Choroid plexus epithelial cell (primary cell): ENCODE data around the gene ABCD1.

Experiments
- DNase-seq: peaks from one replicate; pipeline ENCODE4 v3.0.0-alpha.2; 2010; ENCODE audit warnings: low read depth
- H3K4me3 ChIP-seq: 2 replicates; pipeline ENCODE4 v1.5.1; 2011; ENCODE audit warnings: low read depth, mild to moderate bottlenecking, control low read depth, low read length, moderate library complexity
- TF ChIP-seq, protein P1 (sequence below): conservative IDR thresholded peaks from 2 replicates; pipeline ENCODE4 v1.5.1; 2011; ENCODE audit warnings: low read depth, mild to moderate bottlenecking, control low read depth, inconsistent platforms, low read length, moderate library complexity

The ABCD1 gene

DNA sequence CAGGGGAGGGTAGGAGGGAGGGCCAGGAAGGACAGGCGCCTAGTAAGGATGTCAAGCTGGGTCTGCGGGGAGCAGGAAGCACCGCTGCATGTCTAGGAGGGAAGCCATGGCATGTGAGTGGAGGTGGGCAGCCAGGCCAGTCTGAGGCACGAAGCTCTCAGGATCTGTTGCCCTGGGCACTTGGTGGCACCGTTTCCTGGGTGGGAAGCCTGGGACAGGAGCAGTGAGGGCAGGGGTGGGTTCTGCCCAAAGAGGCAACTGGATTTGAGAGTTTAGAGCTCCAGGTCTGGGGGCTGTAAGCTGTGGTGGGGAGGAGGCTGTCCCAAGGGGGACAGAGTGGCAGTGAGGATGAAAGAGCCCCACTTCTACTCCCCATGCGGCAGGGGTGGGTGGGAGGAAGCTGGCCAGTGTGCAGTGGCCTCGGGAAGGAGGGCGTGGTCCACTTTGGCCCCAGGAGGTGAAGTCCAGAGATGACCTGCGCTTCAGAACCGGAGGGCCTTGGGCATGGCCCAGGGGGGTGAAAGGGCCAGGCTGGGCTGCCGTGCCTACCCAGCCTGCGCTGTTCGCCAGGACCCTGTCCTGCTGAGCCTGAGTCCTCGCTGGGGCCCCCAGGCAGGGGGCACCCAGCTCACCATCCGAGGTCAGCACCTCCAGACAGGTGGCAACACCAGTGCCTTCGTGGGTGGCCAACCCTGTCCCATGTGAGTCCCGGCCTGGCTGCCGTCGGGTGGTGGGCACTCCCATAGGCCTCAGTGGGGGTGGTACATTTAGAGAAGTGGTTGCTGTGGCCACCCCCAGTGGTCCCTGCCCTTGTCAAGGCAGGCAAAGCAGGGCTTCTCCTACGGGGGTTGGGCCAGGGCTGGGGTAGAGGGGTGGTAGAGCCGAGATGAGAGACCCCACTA, 47.9 kb downstream of the ABCD1 start:
- no peak for DNase-seq

DNA sequence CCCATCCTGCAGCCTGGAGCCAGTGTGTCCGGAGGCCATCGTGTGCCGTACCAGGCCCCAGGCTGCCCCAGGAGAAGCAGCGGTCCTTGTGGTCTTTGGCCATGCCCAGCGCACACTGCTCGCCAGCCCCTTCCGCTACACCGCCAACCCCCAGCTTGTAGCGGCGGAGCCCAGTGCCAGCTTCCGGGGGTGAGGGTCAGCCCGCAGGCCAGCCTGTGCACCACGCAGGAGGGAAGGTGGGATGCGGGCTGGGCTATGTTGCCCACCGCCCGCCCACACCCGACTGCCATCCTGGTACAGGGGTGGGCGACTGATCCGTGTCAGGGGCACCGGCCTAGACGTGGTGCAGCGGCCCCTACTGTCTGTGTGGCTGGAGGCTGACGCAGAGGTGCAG, 48.6 kb downstream of the ABCD1 start:
- H3K4me3 ChIP-seq = no peak overlapping the region
- TF ChIP-seq, protein P1, sequence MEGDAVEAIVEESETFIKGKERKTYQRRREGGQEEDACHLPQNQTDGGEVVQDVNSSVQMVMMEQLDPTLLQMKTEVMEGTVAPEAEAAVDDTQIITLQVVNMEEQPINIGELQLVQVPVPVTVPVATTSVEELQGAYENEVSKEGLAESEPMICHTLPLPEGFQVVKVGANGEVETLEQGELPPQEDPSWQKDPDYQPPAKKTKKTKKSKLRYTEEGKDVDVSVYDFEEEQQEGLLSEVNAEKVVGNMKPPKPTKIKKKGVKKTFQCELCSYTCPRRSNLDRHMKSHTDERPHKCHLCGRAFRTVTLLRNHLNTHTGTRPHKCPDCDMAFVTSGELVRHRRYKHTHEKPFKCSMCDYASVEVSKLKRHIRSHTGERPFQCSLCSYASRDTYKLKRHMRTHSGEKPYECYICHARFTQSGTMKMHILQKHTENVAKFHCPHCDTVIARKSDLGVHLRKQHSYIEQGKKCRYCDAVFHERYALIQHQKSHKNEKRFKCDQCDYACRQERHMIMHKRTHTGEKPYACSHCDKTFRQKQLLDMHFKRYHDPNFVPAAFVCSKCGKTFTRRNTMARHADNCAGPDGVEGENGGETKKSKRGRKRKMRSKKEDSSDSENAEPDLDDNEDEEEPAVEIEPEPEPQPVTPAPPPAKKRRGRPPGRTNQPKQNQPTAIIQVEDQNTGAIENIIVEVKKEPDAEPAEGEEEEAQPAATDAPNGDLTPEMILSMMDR = no peak
- DNase-seq = no peak

More for the DNA sequence above, 47.9 kb downstream of the ABCD1 start:
- H3K4me3 ChIP-seq = no peak overlapping the region
- TF ChIP-seq, protein P1 = no peak

DNA sequence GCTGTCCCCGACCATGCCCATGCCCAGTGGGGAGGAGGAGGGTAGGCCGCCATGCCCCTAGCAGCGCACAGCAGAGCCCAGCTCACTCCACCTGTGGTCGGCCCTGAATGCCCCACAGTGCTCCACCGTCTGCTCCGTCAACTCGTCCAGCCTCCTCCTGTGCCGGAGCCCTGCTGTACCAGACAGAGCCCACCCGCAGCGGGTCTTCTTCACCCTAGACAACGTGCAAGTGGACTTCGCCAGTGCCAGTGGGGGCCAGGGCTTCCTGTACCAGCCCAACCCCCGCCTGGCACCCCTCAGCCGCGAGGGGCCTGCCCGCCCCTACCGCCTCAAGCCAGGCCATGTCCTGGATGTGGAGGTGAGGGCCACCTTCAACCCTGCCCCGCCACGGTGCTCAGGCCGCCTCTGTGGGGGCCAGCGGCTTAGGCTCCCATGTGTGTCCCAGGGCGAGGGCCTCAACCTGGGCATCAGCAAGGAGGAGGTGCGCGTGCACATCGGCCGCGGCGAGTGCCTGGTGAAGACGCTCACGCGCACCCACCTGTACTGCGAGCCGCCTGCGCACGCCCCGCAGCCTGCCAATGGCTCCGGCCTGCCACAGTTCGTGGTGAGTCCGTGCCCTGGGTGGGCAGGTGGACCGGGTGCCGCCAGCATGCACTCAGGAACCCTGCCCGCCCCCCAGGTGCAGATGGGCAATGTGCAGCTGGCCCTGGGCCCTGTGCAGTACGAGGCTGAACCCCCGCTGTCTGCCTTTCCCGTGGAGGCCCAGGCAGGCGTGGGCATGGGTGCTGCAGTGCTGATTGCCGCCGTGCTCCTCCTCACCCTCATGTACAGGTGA, 49.3 kb downstream of the ABCD1 start:
- no peak for DNase-seq
- TF ChIP-seq, protein P1 = no peak
- H3K4me3 ChIP-seq = no peak overlapping the region

DNA sequence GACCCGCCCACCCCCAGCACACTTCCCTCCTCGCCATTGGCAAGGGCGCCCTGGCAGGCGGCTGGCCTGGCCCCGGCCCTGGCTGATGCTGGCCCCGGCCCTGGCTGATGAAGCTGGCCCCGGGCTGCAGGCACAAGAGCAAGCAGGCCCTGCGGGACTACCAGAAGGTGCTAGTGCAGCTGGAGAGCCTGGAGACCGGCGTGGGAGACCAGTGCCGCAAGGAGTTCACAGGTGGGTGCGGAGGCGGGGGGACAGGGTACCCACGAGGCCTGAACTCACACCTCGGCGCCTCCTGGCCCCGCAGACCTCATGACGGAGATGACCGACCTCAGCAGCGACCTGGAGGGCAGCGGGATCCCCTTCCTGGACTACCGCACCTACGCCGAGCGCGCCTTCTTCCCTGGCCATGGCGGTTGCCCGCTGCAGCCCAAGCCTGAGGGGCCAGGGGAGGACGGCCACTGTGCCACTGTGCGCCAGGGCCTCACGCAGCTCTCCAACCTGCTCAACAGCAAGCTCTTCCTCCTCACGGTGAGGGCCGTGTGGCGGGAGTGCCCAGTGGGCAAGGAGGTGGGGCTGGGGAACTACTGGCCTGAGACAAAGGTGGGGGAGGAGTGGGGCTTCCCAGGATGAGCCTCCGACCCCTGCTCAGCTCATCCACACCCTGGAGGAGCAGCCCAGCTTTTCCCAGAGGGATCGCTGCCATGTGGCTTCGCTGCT, 50.1 kb downstream of the ABCD1 start:
- DNase-seq = no peak
- H3K4me3 ChIP-seq = no peak overlapping the region
- TF ChIP-seq, protein P1 = no peak

DNA sequence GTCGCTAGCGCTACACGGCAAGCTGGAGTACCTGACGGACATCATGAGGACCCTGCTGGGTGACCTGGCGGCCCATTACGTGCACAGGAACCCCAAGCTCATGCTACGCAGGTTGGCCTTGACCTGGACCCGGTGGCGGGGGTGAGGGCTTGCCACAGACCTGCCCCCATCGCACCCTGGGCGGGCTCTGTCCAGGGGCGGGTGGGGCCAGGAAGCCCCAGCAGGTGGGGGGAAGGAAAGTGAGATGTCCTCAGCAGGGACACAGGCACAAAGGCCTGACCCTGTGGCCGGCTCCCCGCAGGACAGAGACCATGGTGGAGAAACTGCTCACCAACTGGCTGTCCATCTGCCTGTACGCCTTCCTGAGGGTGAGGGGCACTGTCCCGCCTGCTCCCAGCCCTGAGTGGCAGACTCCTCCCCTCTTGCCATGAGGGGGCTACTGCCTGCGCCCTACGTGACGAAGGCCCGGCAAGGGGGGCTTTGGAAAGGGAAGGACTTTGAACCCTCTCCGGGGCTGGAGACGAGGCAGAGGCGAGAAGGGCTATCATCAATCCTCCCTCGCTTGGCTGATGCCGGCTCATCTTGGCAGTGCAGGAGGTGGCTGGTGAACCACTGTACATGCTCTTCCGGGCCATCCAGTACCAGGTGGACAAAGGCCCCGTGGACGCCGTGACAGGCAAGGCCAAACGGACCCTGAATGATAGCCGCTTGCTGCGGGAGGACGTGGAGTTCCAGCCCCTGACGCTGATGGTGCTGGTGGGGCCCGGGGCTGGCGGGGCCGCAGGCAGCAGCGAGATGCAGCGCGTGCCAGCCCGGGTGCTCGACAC, 50.9 kb downstream of the ABCD1 start:
- H3K4me3 ChIP-seq = no peak overlapping the region
- no peak for DNase-seq

More for the DNA sequence above, 50.9 kb downstream of the ABCD1 start:
- TF ChIP-seq, protein P1 = no peak
